Left ventricle myocardium inferior (tissue), 1 donor: ENCODE results near the gene FARP1. TPM values are rescaled to one million over a fixed set of nuclear protein-coding genes. Genes with fewer than 3 reads are reported as not detected.

Experiments used
- DNase-seq: peaks from one replicate; pipeline ENCODE4 v3.0.0-alpha.2; 2020
- H3K27ac ChIP-seq: fragments of 200-600 bp; replicated peaks from 2 replicates; pipeline ENCODE4 v1.8.0; 2021
- H3K27me3 ChIP-seq: fragments of 200-600 bp; 2 replicates; pipeline ENCODE4 v1.8.0; 2021; ENCODE audit warnings: low read depth
- H3K36me3 ChIP-seq: fragments of 200-600 bp; 2 replicates; pipeline ENCODE4 v1.8.0; 2021
- H3K4me1 ChIP-seq: fragments of 200-600 bp; 2 replicates; pipeline ENCODE4 v1.8.0; 2021
- H3K4me3 ChIP-seq: fragments of 200-600 bp; 2 replicates; pipeline ENCODE4 v1.8.0; 2021; ENCODE audit warnings: mild to moderate bottlenecking, moderate library complexity
- H3K9me3 ChIP-seq: fragments of 200-600 bp; replicated peaks from 2 replicates; pipeline ENCODE4 v1.8.0; 2021
- intact Hi-C: fragments of 100-400 bp; cut with micrococcal nuclease; formaldehyde crosslinking; loops from one replicate; pipeline ENCODE4 v1.11.0; 2022
- total RNA-seq: library from RNA; stranded (reverse); fragmentation: NEBNext Ultra II Directional; extraction: Animal tissue kit (Norgen Biotek cat#: 25700); gene quantifications from one replicate; pipeline ENCODE4 v1.2.1, GENCODE V29; 2021
- TF ChIP-seq, protein P1 (sequence below): fragments of 200-600 bp; IDR thresholded peaks from 2 replicates; pipeline ENCODE4 v1.8.0; 2021; ENCODE audit warnings: antibody characterized with exemption, mild to moderate bottlenecking, borderline replicate concordance
- donor health status: DM: no; HTN: yes; CAD: no; lungs with severe emphysema.

The FARP1 gene
- total RNA-seq, 1 donor from 2014 or later, result 17.6 TPM

DNA sequence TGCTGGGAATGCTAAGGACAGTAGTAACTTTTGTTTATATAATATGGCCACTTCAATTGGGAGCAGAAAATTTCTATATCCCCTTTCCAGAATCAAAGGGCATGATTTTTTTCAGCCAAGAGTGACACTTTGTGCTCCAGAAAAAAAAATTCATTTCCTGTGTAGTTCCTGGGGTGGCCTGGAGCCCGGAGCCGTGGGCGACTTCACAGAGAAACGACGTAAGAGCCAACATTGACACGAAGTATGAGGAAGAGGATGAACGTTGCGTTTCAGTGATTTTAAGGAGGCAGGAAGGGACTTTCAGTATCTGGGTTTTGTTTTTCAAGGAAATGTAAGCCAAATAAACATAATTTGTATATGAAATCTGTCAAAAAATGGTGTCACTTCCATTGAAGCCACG lies 246.4 kb downstream of the FARP1 start:
- no peaks in the 10 kb centered on the region for H3K9me3 ChIP-seq
- peaks cover 27% of the 10 kb centered on the region for H3K4me1 ChIP-seq
- H3K27me3 ChIP-seq, result no peaks in the 10 kb centered on the region
- TF ChIP-seq, protein P1, sequence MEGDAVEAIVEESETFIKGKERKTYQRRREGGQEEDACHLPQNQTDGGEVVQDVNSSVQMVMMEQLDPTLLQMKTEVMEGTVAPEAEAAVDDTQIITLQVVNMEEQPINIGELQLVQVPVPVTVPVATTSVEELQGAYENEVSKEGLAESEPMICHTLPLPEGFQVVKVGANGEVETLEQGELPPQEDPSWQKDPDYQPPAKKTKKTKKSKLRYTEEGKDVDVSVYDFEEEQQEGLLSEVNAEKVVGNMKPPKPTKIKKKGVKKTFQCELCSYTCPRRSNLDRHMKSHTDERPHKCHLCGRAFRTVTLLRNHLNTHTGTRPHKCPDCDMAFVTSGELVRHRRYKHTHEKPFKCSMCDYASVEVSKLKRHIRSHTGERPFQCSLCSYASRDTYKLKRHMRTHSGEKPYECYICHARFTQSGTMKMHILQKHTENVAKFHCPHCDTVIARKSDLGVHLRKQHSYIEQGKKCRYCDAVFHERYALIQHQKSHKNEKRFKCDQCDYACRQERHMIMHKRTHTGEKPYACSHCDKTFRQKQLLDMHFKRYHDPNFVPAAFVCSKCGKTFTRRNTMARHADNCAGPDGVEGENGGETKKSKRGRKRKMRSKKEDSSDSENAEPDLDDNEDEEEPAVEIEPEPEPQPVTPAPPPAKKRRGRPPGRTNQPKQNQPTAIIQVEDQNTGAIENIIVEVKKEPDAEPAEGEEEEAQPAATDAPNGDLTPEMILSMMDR, result no peak
- intact Hi-C loops, result no loop called here
- H3K4me3 ChIP-seq, result no peak overlapping the region
- DNase-seq, result no peak
- peak overlapping the region; percentile 60 for H3K27ac ChIP-seq
- H3K36me3 ChIP-seq, result peaks cover 20% of the 10 kb centered on the region

DNA sequence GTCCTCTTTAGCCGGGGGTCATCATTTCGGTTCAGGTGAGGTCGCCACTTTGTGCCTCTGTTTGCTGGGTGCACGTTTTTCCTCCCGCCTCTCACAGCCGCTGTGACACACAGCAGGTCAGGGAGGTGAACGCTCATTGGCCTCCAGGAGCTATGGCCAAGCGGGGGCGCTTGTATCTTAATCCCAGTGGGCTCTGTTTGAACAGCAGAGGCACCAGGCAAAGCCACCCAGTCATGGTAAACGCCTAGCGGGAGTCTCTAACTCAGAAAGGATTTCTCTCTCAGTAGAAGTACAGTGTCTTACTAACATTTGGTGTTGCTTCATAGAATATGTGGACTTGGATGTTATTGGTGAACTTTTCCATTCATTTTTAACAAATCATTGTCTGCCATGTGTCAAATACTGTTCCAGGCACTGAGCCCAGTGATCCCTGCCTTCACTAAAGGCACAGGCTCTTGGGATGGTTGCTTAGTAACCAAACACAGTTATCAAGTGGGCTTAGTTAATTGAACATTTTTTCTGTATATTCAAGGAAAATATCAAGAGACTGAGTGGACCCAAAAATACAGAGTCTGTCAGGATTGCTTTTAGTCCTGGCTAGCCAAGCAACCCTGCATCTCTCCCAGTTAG lies 247.3 kb downstream of the FARP1 start:
- Histone ChIP-seq H3K27ac (peak overlapping the region; percentile 60), H3K4me1 (peaks cover 27% of the 10 kb centered on the region), H3K9me3 (no peaks in the 10 kb centered on the region), H3K36me3 (peaks cover 22% of the 10 kb centered on the region), H3K27me3 (no peaks in the 10 kb centered on the region), H3K4me3 (no peak overlapping the region)
- TF ChIP-seq, protein P1, result no peak
- intact Hi-C loops, result no loop called here
- DNase-seq, result no peak

DNA sequence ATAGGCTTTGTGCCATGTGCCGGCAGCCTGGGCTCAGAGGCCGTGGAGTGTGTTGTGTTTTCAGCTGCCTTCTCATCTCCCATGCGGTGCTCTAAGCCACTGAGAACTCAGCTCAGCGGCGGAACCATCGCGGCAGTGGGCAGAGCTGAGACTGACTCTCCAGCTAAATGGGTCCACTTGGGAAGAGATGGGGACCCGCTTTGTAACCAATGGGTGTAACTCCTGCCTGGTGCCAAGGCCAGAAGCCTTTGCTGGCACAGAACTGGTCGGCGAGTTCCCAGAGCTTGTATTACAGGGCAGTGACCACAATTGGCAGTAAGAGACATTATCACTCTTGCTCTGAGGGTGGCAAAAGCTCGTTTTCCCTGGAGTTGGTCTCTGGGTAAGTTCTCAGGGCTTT lies 251.0 kb downstream of the FARP1 start:
- DNase-seq, result no peak
- Histone ChIP-seq H3K4me3 (no peak overlapping the region), H3K27me3 (no peaks in the 10 kb centered on the region), H3K9me3 (no peaks in the 10 kb centered on the region), H3K4me1 (peaks cover 8% of the 10 kb centered on the region), H3K27ac (no peak overlapping the region), H3K36me3 (peaks cover 26% of the 10 kb centered on the region)
- TF ChIP-seq, protein P1, result no peak
- intact Hi-C loops, result no loop called here

DNA sequence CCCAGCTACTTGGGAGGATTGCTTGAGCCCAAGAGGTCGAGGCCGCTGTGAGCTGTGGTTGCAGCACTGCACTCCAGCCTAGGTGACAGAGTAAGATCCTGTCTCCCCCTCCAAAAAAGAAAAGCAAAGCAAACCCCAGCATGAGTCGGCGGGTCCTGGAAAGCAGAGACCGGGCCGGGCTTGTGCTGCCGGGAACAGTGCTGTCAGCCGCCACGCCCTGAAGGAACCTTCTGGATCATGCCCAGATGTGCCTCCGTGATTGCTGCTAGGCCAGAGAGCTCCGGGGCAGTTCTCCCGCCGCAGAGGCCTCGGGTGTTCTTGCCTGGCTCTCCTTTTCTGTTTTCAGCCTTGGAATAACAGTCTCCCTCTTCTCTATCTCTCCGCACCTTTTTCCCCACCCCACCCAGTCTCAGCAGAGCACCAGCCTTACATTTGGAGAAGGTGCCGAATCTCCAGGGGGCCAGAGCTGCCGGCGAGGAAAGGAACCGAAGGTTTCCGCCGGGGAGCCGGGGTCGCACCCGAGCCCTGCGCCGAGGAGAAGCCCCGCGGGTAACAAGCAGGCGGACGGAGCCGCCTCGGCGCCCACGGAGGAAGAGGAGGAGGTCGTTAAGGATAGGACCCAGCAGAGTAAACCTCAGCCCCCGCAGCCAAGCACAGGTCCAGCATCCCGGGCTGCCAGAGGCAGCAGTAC lies 252.1 kb downstream of the FARP1 start:
- no peaks in the 10 kb centered on the region for H3K4me1 ChIP-seq
- H3K9me3 ChIP-seq, result no peaks in the 10 kb centered on the region
- no peak for DNase-seq
- intact Hi-C loops, result no loop called here
- H3K27ac ChIP-seq, result no peak overlapping the region
- H3K36me3 ChIP-seq, result peaks cover 26% of the 10 kb centered on the region
- H3K4me3 ChIP-seq, result no peak overlapping the region
- TF ChIP-seq, protein P1, result no peak
- no peaks in the 10 kb centered on the region for H3K27me3 ChIP-seq

DNA sequence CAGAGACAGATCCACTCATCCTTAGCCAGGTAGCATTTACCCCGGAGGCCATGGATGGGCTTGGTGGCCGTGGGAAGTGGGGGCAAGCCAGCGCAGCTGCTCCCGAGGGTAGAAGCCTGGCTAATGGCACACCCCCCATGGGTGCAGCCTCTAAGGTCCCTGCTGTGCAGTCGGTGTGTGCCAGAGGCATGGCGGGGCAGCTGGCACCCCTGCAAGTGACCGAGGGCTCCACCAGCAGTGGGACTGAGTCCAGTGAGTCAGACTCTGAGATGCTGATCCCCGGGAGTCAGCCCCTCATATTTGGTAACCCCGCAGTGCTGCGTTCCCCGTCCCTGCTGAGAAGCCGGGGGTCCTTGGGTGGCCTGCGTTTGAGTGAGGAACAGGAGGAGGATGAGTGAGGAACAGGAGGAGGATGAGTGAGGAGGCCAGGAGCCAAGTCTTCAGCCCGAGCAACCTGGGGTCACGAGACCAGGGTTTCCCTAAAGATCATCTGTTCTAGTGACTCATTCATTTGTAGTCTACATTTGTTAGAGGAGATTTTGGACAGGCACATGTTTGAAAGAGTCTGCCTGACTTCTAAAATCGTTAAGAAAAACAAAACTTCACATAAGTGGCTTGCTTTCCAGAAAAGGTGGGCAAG lies 253.3 kb downstream of the FARP1 start:
- Histone ChIP-seq H3K27ac (no peak overlapping the region), H3K36me3 (peaks cover 26% of the 10 kb centered on the region), H3K27me3 (no peaks in the 10 kb centered on the region), H3K9me3 (no peaks in the 10 kb centered on the region), H3K4me3 (no peak overlapping the region), H3K4me1 (no peaks in the 10 kb centered on the region)
- DNase-seq, result no peak
- intact Hi-C loops, result no loop called here
- TF ChIP-seq, protein P1, result no peak
